B cell (primary cell): ENCODE data around the gene SLC39A7. TPM values are rescaled to one million over a fixed set of nuclear protein-coding genes. Genes with fewer than 3 reads are reported as not detected.
A peak's percentile ranks its signal among the peaks of the same experiment; 100 is the strongest.

Experiments
- ATAC-seq: fragments of 200-7000 bp; cut with Tn5 transposase; one replicate; pipeline ENCODE4 v1.10.0; 2021; ENCODE audit warnings: low read depth, mild to moderate bottlenecking, moderate number of reproducible peaks, moderate library complexity
- CTCF ChIA-PET: fragments of 350-600 bp; sonication (Branson Sonifier 250); formaldehyde crosslinking; loops from one replicate; lab custom pipeline; 2021; ENCODE audit warnings: antibody characterized with exemption, inconsistent platforms; lab: Charles Lee
- POLR2A ChIA-PET: fragments of 350-600 bp; sonication (Branson Sonifier 250); formaldehyde crosslinking; loops from one replicate; lab custom pipeline; 2021; ENCODE audit warnings: antibody characterized with exemption; lab: Charles Lee
- DNase-seq: peaks from one replicate; pipeline ENCODE4 v3.0.0; 2013
- H2AFZ ChIP-seq: 2 replicates; pipeline ENCODE4 v1.6.1; 2012; ENCODE audit warnings: mild to moderate bottlenecking, low read depth, low read length; ENCODE audit not compliant: insufficient read depth, poor library complexity, severe bottlenecking
- H3K27ac ChIP-seq, 2 donors: 1 replicate in 1 of 2; 2 replicates in 1 of 2; pipeline ENCODE4 v1.5.1; 2012 to 2013; ENCODE audit warnings: low read length in 2 of 2, mild to moderate bottlenecking in 2 of 2, moderate library complexity in 1 of 2
- H3K27me3 ChIP-seq, 4 experiments: fragments of 200-600 bp in 1 of 4; sonication (generic) in 1 of 4; replicated peaks in 1 of 4; 1 replicate in 2 of 4; 2 replicates in 2 of 4; pipeline versions ENCODE4 v1.6.1 to v1.7.0; 2013 to 2016; ENCODE audit warnings: low read length in 3 of 4, mild to moderate bottlenecking in 2 of 4, mixed read lengths in 1 of 4, moderate library complexity in 1 of 4; ENCODE audit not compliant: insufficient read depth in 4 of 4, control insufficient read depth in 3 of 4; ENCODE audit errors: control extremely low read depth in 1 of 4
- H3K36me3 ChIP-seq, 2 experiments: replicated peaks in 1 of 2; 1 replicate in 1 of 2; 2 replicates in 1 of 2; pipeline versions ENCODE4 v1.6.1 to v1.7.1; 2013; ENCODE audit warnings: low read length in 1 of 2; ENCODE audit not compliant: insufficient read depth in 2 of 2, control insufficient read depth in 1 of 2; ENCODE audit errors: control extremely low read depth in 1 of 2, extremely low read depth in 1 of 2
- H3K4me1 ChIP-seq, 2 donors: fragments of 200-600 bp in 1 of 2; sonication (generic) in 1 of 2; 1 replicate in 1 of 2; 2 replicates in 1 of 2; pipeline versions ENCODE4 v1.5.1 to v1.6.1; 2013 to 2017; ENCODE audit warnings: low read length in 2 of 2; ENCODE audit not compliant: control insufficient read depth in 2 of 2, insufficient read depth in 2 of 2
- H3K4me2 ChIP-seq: replicated peaks from 2 replicates; pipeline ENCODE3; 2012; ENCODE audit warnings: mild to moderate bottlenecking, low read depth, low read length; ENCODE audit not compliant: poor library complexity, severe bottlenecking
- H3K4me3 ChIP-seq, 5 experiments: fragments of 200-600 bp in 1 of 5; sonication (generic) in 1 of 5; 1 replicate in 3 of 5; 2 replicates in 2 of 5; pipeline versions ENCODE4 v1.5.1 to v1.7.0; 2011 to 2016; ENCODE audit warnings: low read length in 4 of 5, mild to moderate bottlenecking in 4 of 5, low read depth in 2 of 5, control low read depth in 1 of 5, moderate library complexity in 1 of 5; ENCODE audit not compliant: insufficient read depth in 1 of 5; ENCODE audit errors: control extremely low read depth in 1 of 5, extremely low read depth in 1 of 5
- H3K79me2 ChIP-seq: fragments of 200-600 bp; sonication (generic); one replicate; pipeline ENCODE4 v1.6.0; 2016; ENCODE audit warnings: low read length; ENCODE audit not compliant: control insufficient read depth, insufficient read depth
- H3K9ac ChIP-seq: fragments of 200-600 bp; sonication (generic); 2 replicates; pipeline ENCODE4 v1.6.1; 2017; ENCODE audit warnings: mild to moderate bottlenecking, low read length, moderate library complexity
- H3K9me3 ChIP-seq, 3 donors: one replicate each; pipeline versions ENCODE4 v1.6.1 to v1.7.1; 2013; ENCODE audit warnings: low read length in 2 of 3; ENCODE audit not compliant: control insufficient read depth in 2 of 3, insufficient read depth in 1 of 3; ENCODE audit errors: control extremely low read depth in 1 of 3
- H4K20me1 ChIP-seq: 2 replicates; pipeline ENCODE4 v1.6.0; 2012; ENCODE audit warnings: mild to moderate bottlenecking, low read length; ENCODE audit not compliant: insufficient read depth, control insufficient read depth, poor library complexity, severe bottlenecking
- H3K27ac Mint-ChIP-seq: one replicate; pipeline ENCODE4 v1.8.0; 2021; ENCODE audit warnings: mixed read lengths
- H3K27me3 Mint-ChIP-seq: one replicate; pipeline ENCODE4 v1.8.0; 2021; ENCODE audit warnings: mixed read lengths
- H3K4me1 Mint-ChIP-seq: one replicate; pipeline ENCODE4 v1.8.0; 2021; ENCODE audit warnings: mixed read lengths
- H3K4me3 Mint-ChIP-seq: one replicate; pipeline ENCODE4 v1.8.0; 2021; ENCODE audit warnings: mixed read lengths
- H3K9me3 Mint-ChIP-seq: one replicate; pipeline ENCODE4 v1.8.0; 2022; ENCODE audit warnings: mixed read lengths; ENCODE audit not compliant: insufficient read depth
- EZH2 ChIP-seq: IDR thresholded peaks from 2 replicates; pipeline ENCODE4 v1.6.1; 2012; ENCODE audit warnings: borderline replicate concordance, low read depth, mild to moderate bottlenecking, moderate library complexity, low read length; ENCODE audit not compliant: insufficient read depth, poor library complexity, severe bottlenecking
- WGBS: methylation state at CpG from one replicate; pipeline ENCODE4 v1.1.5; 2013; ENCODE audit warnings: missing lambda C conversion rate; ENCODE audit not compliant: insufficient coverage; 5-methylcytosine and 5-hydroxymethylcytosine counted together
- intact Hi-C: fragments of 100-400 bp; cut with micrococcal nuclease; formaldehyde crosslinking; loops from one replicate; pipeline ENCODE4 v1.10.0; 2022
- polyA plus RNA-seq: library from polyadenylated mRNA; depleted of rRNA; stranded (reverse); fragments of >200 nt; gene quantifications from 2 replicates; pipeline ENCODE4 v1.2.3, GENCODE V29; 2012
- total RNA-seq, 2 donors: library from RNA; stranded (reverse); fragments of 120-200 nt in 1 of 2; gene quantifications; 1 replicate in 1 of 2; 2 replicates in 1 of 2; pipeline versions ENCODE4 v1.2.3 to v1.2.4, GENCODE V29; 2013 to 2022
- TF ChIP-seq, protein P1 (sequence below): fragments of 200-600 bp; IDR thresholded peaks from one replicate; pipeline ENCODE4 v1.8.0; 2022; ENCODE audit warnings: antibody characterized with exemption, mild to moderate bottlenecking

The SLC39A7 gene
- total and polyA plus RNA-seq, 2 donors (not counting 1 experiment from before 2014, with no cell fraction given), result 18.7 to 29.6 TPM

DNA sequence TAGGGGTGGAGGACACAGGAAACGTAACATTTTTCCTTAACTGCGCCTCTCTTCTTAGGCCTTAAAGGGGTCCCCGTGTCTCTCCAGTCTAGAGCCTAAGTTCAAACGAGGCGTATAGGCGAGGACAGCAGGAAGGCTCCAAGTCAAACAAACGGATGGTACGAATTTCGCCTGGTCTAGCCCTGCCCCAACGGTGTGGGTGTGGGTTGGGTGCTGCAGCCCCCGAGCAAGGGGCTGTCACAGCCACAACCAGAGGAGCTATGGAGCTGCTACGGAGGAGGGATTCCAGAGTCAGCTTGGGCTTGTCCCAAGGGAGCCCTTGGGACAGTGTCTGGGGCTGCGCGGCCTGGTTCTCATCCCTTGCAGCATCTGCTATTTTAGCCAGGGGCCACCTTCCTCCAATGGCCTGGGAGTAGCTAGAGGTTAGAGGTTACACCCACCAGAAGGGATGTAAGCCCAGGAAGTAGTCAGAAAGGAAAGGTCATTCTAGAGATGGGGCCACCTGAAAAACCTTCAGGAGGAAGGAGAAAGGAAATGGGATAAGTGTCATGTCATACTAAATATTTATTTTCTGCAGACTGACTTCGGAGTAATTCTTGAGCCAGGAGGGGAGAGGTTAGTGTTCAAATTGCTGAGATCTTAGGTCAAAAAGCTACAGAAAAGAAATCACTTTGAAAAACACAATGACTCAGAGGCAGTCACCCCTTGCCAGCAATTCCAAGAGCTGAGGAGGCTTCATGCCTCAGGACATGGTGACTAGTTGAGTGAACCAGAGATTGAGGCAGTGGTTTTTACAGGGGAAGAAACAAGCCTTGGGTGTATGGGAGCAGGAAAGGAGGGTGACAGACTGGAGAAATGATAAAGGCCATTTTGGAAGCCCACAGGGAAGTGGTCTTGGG lies 49.3 kb downstream of the SLC39A7 start:
- ChIA-PET POLR2A (interaction anchor here (0.6 to 1.8 kb wide), 8 partner anchors 22 to 405 kb away, joined by 3 to 13 read pairs (median 4); partner anchors contain the start of genes B3GALT4, RING1, RPS18 and VPS52), CTCF (interaction anchor here (0.6 to 6.0 kb wide), 18 partner anchors 8 to 305 kb away, joined by 3 to 80 read pairs (median 8); partner anchors contain the start of genes B3GALT4, PFDN6, RPS18 and VPS52)
- WGBS, result 22% methylated on average over 14 of the region's 15 CpGs
- Histone ChIP-seq H3K27ac (peak overlapping the region; percentile 75 to 88), H3K4me3 (peak overlapping the region; percentile 63 to 84 (median 75)), H3K4me1 (peaks cover 12 to 24% of the 10 kb centered on the region in 2 donors), H3K36me3 (peaks cover 0 to 9% of the 10 kb centered on the region in 2 experiments), H3K27me3 (peaks cover 0 to 4% (median 0%) of the 10 kb centered on the region in 4 experiments), H3K9me3 (no peaks in the 10 kb centered on the region), H4K20me1 (no peaks in the 10 kb centered on the region), H3K79me2 (peaks cover 9% of the 10 kb centered on the region), H3K9ac (peak overlapping the region; percentile 76), H2AFZ (peak overlapping the region; percentile 87), H3K4me2 (peak overlapping the region; percentile 98)
- DNase-seq, result no peak
- Mint-ChIP-seq H3K4me3 (peak overlapping the region; percentile 97), H3K27ac (peak overlapping the region; percentile 97), H3K9me3 (no peaks in the 10 kb centered on the region), H3K4me1 (peaks cover 31% of the 10 kb centered on the region), H3K27me3 (peaks cover 4% of the 10 kb centered on the region)
- ATAC-seq, result no peak
- TF ChIP-seq EZH2, result no peak
- TF ChIP-seq, protein P1, sequence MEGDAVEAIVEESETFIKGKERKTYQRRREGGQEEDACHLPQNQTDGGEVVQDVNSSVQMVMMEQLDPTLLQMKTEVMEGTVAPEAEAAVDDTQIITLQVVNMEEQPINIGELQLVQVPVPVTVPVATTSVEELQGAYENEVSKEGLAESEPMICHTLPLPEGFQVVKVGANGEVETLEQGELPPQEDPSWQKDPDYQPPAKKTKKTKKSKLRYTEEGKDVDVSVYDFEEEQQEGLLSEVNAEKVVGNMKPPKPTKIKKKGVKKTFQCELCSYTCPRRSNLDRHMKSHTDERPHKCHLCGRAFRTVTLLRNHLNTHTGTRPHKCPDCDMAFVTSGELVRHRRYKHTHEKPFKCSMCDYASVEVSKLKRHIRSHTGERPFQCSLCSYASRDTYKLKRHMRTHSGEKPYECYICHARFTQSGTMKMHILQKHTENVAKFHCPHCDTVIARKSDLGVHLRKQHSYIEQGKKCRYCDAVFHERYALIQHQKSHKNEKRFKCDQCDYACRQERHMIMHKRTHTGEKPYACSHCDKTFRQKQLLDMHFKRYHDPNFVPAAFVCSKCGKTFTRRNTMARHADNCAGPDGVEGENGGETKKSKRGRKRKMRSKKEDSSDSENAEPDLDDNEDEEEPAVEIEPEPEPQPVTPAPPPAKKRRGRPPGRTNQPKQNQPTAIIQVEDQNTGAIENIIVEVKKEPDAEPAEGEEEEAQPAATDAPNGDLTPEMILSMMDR, result no peak
- intact Hi-C loops, result loop anchor here (1.0 to 10.0 kb wide), 10 partner anchors 21 to 355 kb away; partner anchors contain the start of genes HLA-DMB, HSD17B8, KIFC1 and PFDN6
